Heart left ventricle (tissue), 13 donors: Measurements from ENCODE around the gene RPS4Y2.

ENCODE experiments used
- CTCF ChIP-seq, 12 donors: fragments of 200-600 bp; sonication (generic) in 4 of 12; IDR thresholded peaks; one replicate each; pipeline versions ENCODE4 v1.5.0 to v1.8.0; 2018 to 2022; ENCODE audit warnings: antibody characterized with exemption in 12 of 12, mild to moderate bottlenecking in 5 of 12
- POLR2A ChIP-seq, 2 donors: fragments of 450-650 bp; IDR thresholded peaks; one replicate each; pipeline ENCODE4 v1.6.1; 2017; ENCODE audit warnings: antibody characterized with exemption in 2 of 2, mild to moderate bottlenecking in 2 of 2, moderate library complexity in 2 of 2
- donor health status: ischemic (EF 13 %, LVEDD 7.1; RV severe dilation, severe dysfunction).
- donor health status: DM: no; HTN: yes; CAD: no.
- donor health status: DM: no; HTN: no; CAD: no.
- donor health status: ischemic (EF 25% LVEDD 6.9; RV normal size, moderate dysfunction).
- donor health status: ischemic (EF 25% LVEDD 5.7; RV mildly dilated, moderate dysfunction).
- donor health status: ischemic (EF 35%, LVEDD 5.7; RV mildly dilated, moderate dysfunction).
- donor health status: nonischemic (EF 11% LVEDD 7.7; RV severe dilation, severe dysfunction).
- donor health status: DM: yes; HTN: yes; CAD: no.
- donor health status: PGD.
- donor health status: ischemic (EF 29% LVEDD 5.4; RV normal size, mild dysfunction).
- donor health status: nonischemic (EF 23%, LVEDD 6.1; RV moderate dilation, normal function).

GRCh38 chrY:20739806-20740205, 16.1 kb upstream of the RPS4Y2 start:
- no peak for TF ChIP-seq CTCF (IDR thresholded peaks at IDR 0.05)
- no peak for TF ChIP-seq POLR2A (IDR thresholded peaks at IDR 0.05)
